Nephron (organoid): ENCODE measurements around the gene ADARB2.

Experiments
- H3K27ac Mint-ChIP-seq, 3 experiments: 2 replicates each; pipeline ENCODE4 v1.8.0; 2020; ENCODE audit warnings: mixed read lengths in 3 of 3, mild to moderate bottlenecking in 2 of 3, moderate library complexity in 1 of 3
- H3K27me3 Mint-ChIP-seq: 2 replicates; pipeline ENCODE4 v1.8.0; 2021; ENCODE audit warnings: low read depth, mild to moderate bottlenecking, moderate library complexity, mixed read lengths
- H3K36me3 Mint-ChIP-seq: 2 replicates; pipeline ENCODE4 v1.8.0; 2020; ENCODE audit warnings: low read depth, mixed read lengths
- H3K4me1 Mint-ChIP-seq: 2 replicates; pipeline ENCODE4 v1.8.0; 2020; ENCODE audit warnings: mixed read lengths
- H3K4me3 Mint-ChIP-seq, 3 experiments: 2 replicates each; pipeline ENCODE4 v1.8.0; 2020; ENCODE audit warnings: mild to moderate bottlenecking in 3 of 3, mixed read lengths in 3 of 3, moderate library complexity in 2 of 3
- H3K9me3 Mint-ChIP-seq: 2 replicates; pipeline ENCODE4 v1.8.0; 2020; ENCODE audit warnings: mixed read lengths
- CTCF ChIP-seq, 3 experiments: fragments of 200-600 bp; sonication (generic); IDR thresholded peaks; one replicate each; pipeline ENCODE4 v1.5.0; 2021; ENCODE audit warnings: antibody characterized with exemption in 3 of 3; ENCODE audit not compliant: unreplicated experiment in 3 of 3

ADARB2 gene

GRCh38 chr10:1209355-1209979, 527.9 kb downstream of the ADARB2 start:
- no peaks in the 10 kb centered on the region for H3K36me3 Mint-ChIP-seq
- H3K4me3 Mint-ChIP-seq = no peak overlapping the region
- no peak for TF ChIP-seq CTCF (IDR thresholded peaks at IDR 0.05; ENCODE audit: unreplicated experiment in 3 of 3)
- H3K9me3 Mint-ChIP-seq = no peaks in the 10 kb centered on the region
- no peaks in the 10 kb centered on the region for H3K4me1 Mint-ChIP-seq
- H3K27ac Mint-ChIP-seq = no peak overlapping the region
- peaks cover 15% of the 10 kb centered on the region for H3K27me3 Mint-ChIP-seq

DNA sequence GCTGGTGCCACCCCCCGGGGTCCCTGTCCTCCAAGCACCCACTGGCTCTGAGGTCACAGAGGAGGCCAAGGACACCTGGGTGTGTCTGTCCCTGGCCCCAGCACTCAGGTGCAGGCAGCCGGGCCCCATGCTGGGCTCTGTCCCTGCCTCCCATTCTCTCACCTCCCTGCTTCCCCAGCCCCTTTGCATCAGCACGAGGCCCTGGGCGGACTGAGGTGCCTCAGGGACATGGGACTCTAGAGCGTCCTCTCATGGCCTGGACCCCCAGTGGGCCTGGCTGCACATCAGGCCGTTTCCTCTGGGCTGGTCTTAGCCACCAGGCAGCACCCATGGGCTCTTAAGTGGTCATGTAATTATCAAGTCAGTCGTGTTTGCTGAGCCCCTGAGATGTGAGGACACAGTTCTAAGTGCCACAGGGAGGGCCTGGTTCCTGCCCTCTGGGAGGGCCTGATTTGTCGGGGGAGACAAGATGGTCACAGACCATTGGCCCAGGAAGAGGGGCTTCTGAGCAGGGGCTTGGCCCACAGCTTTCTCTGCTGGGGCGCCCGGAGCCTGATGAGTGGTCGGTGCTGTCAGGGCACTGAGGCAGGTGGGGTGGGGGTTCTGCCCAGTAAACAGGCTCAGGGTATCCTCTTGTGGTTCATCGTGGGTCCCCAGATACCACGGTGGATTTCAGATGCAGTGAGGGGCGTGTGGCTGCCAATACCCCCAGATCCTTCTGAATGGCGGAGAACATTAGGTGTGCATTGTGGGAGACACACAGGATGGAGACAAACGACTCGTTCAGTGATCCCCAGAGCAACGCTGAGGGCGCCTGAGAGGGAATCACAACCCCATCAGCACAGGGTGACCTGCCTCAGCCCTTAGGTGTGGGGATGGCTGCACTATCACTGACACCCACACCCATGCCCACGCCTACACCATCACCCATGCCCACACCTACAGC, 528.7 kb downstream of the ADARB2 start:
- H3K4me1 Mint-ChIP-seq = no peaks in the 10 kb centered on the region
- H3K27ac Mint-ChIP-seq = no peak overlapping the region
- H3K36me3 Mint-ChIP-seq = no peaks in the 10 kb centered on the region
- no peak overlapping the region for H3K4me3 Mint-ChIP-seq
- H3K9me3 Mint-ChIP-seq = no peaks in the 10 kb centered on the region
- TF ChIP-seq CTCF (IDR thresholded peaks at IDR 0.05; ENCODE audit: unreplicated experiment in 3 of 3) = no peak
- H3K27me3 Mint-ChIP-seq = peaks cover 15% of the 10 kb centered on the region

GRCh38 chr10:1206601-1207000, 530.7 kb downstream of the ADARB2 start:
- Mint-ChIP-seq H3K27ac (no peak overlapping the region), H3K4me3 (no peak overlapping the region), H3K36me3 (no peaks in the 10 kb centered on the region), H3K27me3 (peaks cover 12% of the 10 kb centered on the region), H3K9me3 (no peaks in the 10 kb centered on the region), H3K4me1 (no peaks in the 10 kb centered on the region)
- no peak for TF ChIP-seq CTCF (IDR thresholded peaks at IDR 0.05; ENCODE audit: unreplicated experiment in 3 of 3)

DNA sequence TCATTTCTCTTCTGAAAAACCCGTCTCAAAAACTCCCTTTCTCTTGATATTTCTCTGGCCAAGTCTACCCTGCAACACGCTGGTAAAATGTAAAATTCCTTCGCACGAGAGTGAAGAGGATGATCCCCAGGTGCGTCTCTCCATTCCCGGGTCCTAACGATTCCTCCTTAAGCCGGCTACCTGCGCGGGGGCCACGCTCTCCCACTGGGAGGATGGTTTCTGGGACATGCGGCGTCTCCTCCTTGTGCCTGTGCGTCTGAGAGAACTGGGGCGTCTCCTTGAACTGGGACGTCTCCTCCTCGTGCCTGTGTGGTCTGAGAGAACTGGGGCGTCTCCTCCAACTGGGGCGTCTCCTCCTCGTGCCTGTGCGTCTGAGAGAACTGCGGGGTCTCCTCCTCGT, 531.2 kb downstream of the ADARB2 start:
- Mint-ChIP-seq H3K9me3 (no peaks in the 10 kb centered on the region), H3K27ac (no peak overlapping the region), H3K4me1 (no peaks in the 10 kb centered on the region), H3K4me3 (no peak overlapping the region), H3K27me3 (peaks cover 8% of the 10 kb centered on the region), H3K36me3 (no peaks in the 10 kb centered on the region)
- no peak for TF ChIP-seq CTCF (IDR thresholded peaks at IDR 0.05; ENCODE audit: unreplicated experiment in 3 of 3)

DNA sequence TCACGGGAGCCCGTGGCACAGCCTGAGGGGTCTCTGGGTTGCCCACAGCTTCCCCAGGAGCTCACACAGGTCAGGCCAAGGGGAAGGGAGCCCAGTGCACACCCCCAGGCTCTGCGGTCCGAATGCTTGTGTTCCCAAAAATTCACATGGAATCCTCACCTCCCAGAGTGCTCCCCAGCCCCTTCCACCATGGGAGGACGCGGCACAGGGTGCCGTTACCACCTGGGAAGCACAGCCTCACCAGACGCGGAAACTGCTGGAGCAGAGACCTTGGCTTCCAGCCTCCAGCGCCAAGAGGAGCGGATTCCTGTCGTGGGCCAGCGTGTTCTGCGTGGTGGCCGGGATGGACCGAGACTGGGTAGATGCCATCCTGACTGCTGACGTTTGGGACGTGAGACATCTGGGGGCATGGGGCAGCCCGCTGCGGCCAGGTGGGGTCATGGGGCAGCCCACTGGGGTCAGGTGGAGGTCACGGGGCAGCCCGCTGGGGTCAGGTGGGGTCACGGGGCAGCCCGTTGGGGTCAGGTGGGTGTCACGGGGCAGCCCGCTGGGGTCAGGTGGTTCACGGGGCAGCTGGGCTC, 531.8 kb downstream of the ADARB2 start:
- TF ChIP-seq CTCF (IDR thresholded peaks at IDR 0.05; ENCODE audit: unreplicated experiment in 3 of 3) = no peak
- no peak overlapping the region for H3K27ac Mint-ChIP-seq
- H3K4me3 Mint-ChIP-seq = no peak overlapping the region
- no peaks in the 10 kb centered on the region for H3K36me3 Mint-ChIP-seq
- no peaks in the 10 kb centered on the region for H3K9me3 Mint-ChIP-seq
- peaks cover 7% of the 10 kb centered on the region for H3K27me3 Mint-ChIP-seq
- H3K4me1 Mint-ChIP-seq = no peaks in the 10 kb centered on the region
